NB4 (cell line): Measurements from ENCODE around the gene ENOX2.

Source experiments
- DNase-seq: peaks from one replicate; pipeline ENCODE4 v3.0.0; 2010; ENCODE audit warnings: low read depth
- H3K4me3 ChIP-seq: one replicate; pipeline ENCODE4 v1.5.1; 2011; ENCODE audit warnings: mild to moderate bottlenecking, low read depth, low read length, moderate library complexity
- MYC ChIP-seq: IDR thresholded peaks from 2 replicates; pipeline ENCODE4 v1.6.1; 2011; ENCODE audit warnings: low read depth, low read length
- POLR2A ChIP-seq: IDR thresholded peaks from 2 replicates; pipeline ENCODE4 v1.6.1; 2011; ENCODE audit warnings: mild to moderate bottlenecking; ENCODE audit not compliant: insufficient read length; ENCODE audit errors: extremely low read depth
- TF ChIP-seq, protein P1 (sequence below): IDR thresholded peaks from one replicate; pipeline ENCODE4 v1.5.1; 2012; ENCODE audit warnings: low read depth, low read length
- TF ChIP-seq, protein P2 (sequence below): IDR thresholded peaks from 2 replicates; pipeline ENCODE4 v1.6.1; 2011; ENCODE audit warnings: low read depth, low read length

The ENOX2 gene

DNA sequence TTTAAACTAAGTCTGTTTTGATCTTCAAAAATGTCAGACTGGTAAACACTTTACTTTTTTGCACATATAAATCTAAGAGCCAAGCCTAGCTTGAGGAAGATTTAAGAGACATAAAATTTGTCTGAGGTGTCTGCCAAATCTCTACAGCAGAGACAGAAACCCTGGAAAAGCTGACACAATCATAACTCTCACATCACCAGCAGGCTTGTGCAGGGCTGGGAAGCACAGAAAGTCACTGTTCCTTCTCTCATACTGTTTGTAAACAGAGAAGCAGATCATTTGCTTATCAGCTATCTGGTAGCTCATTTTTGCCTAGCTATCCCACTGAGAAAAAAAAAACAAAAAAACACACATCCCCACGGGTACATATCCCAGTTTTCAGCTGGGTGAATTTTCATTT, 7.0 kb downstream of the ENOX2 start:
- DNase-seq, result no peak
- TF ChIP-seq, protein P1, sequence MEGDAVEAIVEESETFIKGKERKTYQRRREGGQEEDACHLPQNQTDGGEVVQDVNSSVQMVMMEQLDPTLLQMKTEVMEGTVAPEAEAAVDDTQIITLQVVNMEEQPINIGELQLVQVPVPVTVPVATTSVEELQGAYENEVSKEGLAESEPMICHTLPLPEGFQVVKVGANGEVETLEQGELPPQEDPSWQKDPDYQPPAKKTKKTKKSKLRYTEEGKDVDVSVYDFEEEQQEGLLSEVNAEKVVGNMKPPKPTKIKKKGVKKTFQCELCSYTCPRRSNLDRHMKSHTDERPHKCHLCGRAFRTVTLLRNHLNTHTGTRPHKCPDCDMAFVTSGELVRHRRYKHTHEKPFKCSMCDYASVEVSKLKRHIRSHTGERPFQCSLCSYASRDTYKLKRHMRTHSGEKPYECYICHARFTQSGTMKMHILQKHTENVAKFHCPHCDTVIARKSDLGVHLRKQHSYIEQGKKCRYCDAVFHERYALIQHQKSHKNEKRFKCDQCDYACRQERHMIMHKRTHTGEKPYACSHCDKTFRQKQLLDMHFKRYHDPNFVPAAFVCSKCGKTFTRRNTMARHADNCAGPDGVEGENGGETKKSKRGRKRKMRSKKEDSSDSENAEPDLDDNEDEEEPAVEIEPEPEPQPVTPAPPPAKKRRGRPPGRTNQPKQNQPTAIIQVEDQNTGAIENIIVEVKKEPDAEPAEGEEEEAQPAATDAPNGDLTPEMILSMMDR, result no peak
- TF ChIP-seq POLR2A (no peak), MYC (no peak)
- TF ChIP-seq, protein P2, sequence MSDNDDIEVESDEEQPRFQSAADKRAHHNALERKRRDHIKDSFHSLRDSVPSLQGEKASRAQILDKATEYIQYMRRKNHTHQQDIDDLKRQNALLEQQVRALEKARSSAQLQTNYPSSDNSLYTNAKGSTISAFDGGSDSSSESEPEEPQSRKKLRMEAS, result no peak
- no peak overlapping the region for H3K4me3 ChIP-seq

DNA sequence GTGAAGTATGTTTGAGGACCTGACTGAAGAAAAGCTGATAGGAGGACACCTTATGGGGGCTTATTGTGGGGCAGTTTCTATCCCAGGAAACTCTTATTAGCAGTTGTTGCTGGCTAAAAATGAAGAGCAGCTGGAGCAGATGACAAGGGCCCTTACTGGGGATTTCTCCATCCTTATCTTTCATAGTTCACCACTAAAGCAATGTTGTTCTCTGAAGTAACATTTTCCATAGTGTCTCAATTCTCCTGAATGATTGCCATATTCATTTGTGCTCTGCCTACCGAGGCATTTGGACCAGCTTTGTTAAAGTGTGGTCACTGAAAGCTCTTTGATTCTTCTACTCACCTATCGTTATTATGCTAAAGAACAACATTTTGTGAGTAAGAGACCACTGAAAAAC, 7.7 kb downstream of the ENOX2 start:
- TF ChIP-seq, protein P2, result no peak
- TF ChIP-seq, protein P1, result no peak
- DNase-seq, result no peak
- no peak overlapping the region for H3K4me3 ChIP-seq

DNA sequence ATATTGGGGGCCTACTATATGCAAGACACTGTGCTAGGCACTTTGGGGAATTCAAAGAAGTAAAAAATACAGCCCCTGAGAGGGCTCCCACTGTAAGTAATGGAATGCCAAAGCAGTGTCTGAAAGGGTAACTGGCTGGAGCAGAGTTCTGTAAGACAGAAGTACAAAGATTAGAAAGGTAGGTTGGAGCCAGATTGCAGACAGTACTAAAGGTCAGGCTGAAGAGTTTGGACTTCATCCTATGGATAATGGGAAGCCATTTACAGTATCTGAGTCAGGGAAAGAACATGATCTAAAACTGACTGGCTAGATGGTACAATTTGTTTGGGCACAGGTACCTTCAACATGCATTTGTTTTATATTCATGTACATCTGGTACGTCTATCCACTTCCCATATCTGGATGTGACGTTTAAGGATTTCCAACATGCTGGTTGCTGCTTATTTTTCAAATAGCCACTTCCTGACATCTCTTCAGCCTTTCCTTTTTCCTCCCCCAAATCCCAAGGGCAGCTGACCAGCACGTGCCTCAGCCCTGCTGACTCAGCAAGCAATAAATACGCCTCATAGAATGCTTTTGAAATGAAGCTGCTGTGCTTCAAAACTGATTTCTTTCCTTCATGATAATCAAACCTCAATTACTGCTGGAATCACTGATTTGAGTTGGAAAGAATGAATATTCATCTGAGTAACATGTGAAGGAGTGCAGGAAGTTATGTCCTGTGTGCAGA, 9.5 kb downstream of the ENOX2 start:
- TF ChIP-seq, protein P2, result no peak
- TF ChIP-seq MYC, result no peak
- no peak for TF ChIP-seq POLR2A
- TF ChIP-seq, protein P1, result no peak
- H3K4me3 ChIP-seq, result no peak overlapping the region
- no peak for DNase-seq

DNA sequence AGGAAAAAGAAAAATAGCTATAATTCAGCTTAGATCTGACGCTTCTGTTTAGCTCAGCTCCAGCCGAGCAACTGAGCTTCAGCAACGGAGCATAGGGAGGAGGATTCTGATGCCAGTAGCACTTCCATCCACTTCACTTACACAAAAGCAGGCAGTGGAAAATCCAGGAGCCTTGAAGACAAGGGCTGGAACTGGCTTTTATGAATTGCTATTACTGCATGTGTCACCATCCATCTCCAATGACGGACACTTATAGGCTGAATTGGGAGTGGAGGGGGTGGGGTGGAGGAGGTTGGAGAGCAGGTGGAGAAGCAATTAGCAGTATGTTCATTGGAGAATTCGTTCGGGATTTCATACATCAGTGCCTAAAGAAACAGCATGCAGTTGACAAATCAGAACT, 15.6 kb downstream of the ENOX2 start:
- no peak for DNase-seq
- TF ChIP-seq, protein P2, result no peak
- H3K4me3 ChIP-seq, result no peak overlapping the region

DNA sequence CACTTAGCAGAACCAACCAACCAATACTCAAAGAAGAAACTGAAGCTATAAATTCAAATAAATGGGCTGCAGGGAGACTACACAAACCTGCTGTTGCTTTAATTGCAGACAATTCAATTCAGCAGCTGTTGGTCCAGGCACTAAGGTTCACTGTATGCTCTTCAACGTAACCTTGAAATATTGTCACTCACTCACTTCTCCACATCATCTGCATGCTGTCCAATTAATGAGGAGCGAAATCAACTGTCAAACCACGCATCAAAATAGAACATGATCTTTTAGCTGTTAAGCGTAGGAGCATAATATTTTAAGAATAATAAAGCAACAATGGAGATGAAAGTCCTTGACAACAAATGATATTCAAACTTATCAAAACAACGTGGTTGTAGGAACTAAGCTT, 17.0 kb downstream of the ENOX2 start:
- H3K4me3 ChIP-seq, result no peak overlapping the region
- DNase-seq, result no peak
- TF ChIP-seq, protein P2, result no peak
- TF ChIP-seq POLR2A (no peak), MYC (no peak)
- TF ChIP-seq, protein P1, result no peak

DNA sequence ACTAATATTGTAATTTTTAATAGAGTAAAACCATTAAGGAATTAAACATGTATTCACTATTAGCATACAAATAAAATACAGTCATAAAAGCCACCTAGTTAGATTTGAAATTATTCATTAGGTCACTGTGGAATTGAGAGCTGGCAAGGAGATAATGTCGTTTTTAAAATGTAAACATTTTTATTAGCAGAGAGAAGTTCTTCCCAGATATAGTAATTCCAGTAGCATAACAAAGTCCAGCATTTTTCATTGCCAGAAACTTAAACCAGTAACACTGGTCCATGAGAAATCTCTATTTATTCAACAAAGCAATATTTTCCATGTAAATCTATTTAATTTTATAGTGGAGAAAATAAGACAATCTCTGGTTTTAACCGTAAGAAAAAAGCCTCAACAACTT, 17.5 kb downstream of the ENOX2 start:
- no peak for TF ChIP-seq MYC
- no peak for TF ChIP-seq POLR2A
- TF ChIP-seq, protein P2, result no peak
- TF ChIP-seq, protein P1, result no peak
- no peak for DNase-seq
- H3K4me3 ChIP-seq, result no peak overlapping the region
